Measurements from ENCODE around the gene XRCC5. TPM values are rescaled to one million over a fixed set of nuclear protein-coding genes. Genes with fewer than 3 reads are reported as not detected.

XRCC5 gene
- total and polyA plus RNA-seq, 2 donors (not counting 3 experiments of a cell fraction or from before 2014, with no cell fraction given), result 267 to 319 TPM

DNA sequence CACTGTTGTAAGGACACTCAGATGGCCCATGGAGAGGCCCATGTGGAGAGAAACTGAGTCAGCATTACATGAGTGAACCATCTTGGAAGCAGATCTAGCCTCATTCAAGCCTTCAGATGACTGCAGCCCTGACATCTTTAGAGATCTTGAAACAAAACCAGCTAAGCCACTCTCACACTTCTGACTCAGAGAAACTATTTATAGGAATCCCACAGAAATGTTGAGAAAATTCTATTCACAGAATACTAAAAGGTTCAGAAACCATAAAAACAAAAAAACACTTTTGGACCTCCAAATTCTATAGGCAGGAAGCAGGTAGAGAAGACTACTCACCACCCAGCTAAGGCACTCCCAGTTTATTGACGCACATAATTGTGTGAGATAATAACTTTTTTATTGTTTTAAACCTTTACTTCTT is 18.8 kb upstream of the XRCC5 start:
- FAIRE-seq, result no peak
- dilution Hi-C loops (cut with MboI; ENCODE audit: extremely low pct_ligation_motif_present, low sequenced_read_pairs) (no loop called here), intact Hi-C loops (cut with micrococcal nuclease) (no loop called here)
- CTCF ChIA-PET, result no interaction called here
- no peak for DNase-seq (ENCODE audit: low read depth, low spot score)
- no peak overlapping the region for H3K4me2 ChIP-seq (ENCODE audit: insufficient read depth, low read length)
- no peaks in the 10 kb centered on the region for H3K9me3 ChIP-seq (replicated peaks; ENCODE audit: control insufficient read depth, insufficient read depth, low read length)
- BruUV-seq (replicated peaks), result no TSS peak
- H3K36me3 ChIP-seq (ENCODE audit: control insufficient read depth in 2 of 2, extremely low read depth in 1 of 2, insufficient read depth in 2 of 2, low read length in 2 of 2), result no peaks in the 10 kb centered on the region
- H3K79me2 ChIP-seq (ENCODE audit: control insufficient read depth, insufficient read depth, low read length), result no peaks in the 10 kb centered on the region
- POLR2A ChIA-PET, result no interaction called here
- no peak overlapping the region for H3K27ac ChIP-seq (ENCODE audit: insufficient read depth, low read depth, low read length)
- H2AFZ ChIP-seq (ENCODE audit: low read depth, low read length), result no peak overlapping the region
- H3K27me3 ChIP-seq (ENCODE audit: control insufficient read depth in 2 of 2, insufficient read depth in 2 of 2, low read length in 2 of 2), result peaks cover 13 to 20% of the 10 kb centered on the region in 2 experiments
- TF ChIP-seq EZH2 (IDR thresholded peaks at IDR 0.05; ENCODE audit: borderline replicate concordance, low read depth, low read length, severe bottlenecking) (no peak), FOS (IDR thresholded peaks at IDR 0.05; ENCODE audit: borderline replicate concordance, insufficient read depth, low read length) (no peak), POLR2A (IDR thresholded peaks at IDR 0.05; ENCODE audit: low read depth, low read length) (no peak), POLR2AphosphoS5 (IDR thresholded peaks at IDR 0.05; ENCODE audit: insufficient read depth, low read depth, low read length) (no peak), GATA2 (IDR thresholded peaks at IDR 0.05; ENCODE audit: insufficient read depth, insufficient read length, low read depth, low read length) (no peak), MYC (IDR thresholded peaks at IDR 0.05; ENCODE audit: low read depth, low read length) (no peak)
- TF ChIP-seq, protein P1, sequence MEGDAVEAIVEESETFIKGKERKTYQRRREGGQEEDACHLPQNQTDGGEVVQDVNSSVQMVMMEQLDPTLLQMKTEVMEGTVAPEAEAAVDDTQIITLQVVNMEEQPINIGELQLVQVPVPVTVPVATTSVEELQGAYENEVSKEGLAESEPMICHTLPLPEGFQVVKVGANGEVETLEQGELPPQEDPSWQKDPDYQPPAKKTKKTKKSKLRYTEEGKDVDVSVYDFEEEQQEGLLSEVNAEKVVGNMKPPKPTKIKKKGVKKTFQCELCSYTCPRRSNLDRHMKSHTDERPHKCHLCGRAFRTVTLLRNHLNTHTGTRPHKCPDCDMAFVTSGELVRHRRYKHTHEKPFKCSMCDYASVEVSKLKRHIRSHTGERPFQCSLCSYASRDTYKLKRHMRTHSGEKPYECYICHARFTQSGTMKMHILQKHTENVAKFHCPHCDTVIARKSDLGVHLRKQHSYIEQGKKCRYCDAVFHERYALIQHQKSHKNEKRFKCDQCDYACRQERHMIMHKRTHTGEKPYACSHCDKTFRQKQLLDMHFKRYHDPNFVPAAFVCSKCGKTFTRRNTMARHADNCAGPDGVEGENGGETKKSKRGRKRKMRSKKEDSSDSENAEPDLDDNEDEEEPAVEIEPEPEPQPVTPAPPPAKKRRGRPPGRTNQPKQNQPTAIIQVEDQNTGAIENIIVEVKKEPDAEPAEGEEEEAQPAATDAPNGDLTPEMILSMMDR (IDR thresholded peaks at IDR 0.05; ENCODE audit: extremely low read depth in 1 of 2, insufficient read depth in 1 of 2, low read depth in 1 of 2, low read length in 2 of 2), result no peak
- H3K4me3 ChIP-seq (replicated peaks in 1 of 3; ENCODE audit: insufficient read depth in 1 of 3, low read depth in 1 of 3, low read length in 3 of 3), result no peak overlapping the region
- no peaks in the 10 kb centered on the region for H3K9me1 ChIP-seq (replicated peaks; ENCODE audit: control insufficient read depth, extremely low read depth, insufficient read depth, low read length)
- H3K9ac ChIP-seq (replicated peaks; ENCODE audit: extremely low read depth, insufficient read depth, low read length), result no peak overlapping the region
- H4K20me1 ChIP-seq (replicated peaks; ENCODE audit: control insufficient read depth, extremely low read depth, insufficient read depth, low read length), result no peaks in the 10 kb centered on the region
- no peaks in the 10 kb centered on the region for H3K4me1 ChIP-seq (ENCODE audit: control insufficient read depth, extremely low read depth, insufficient read depth, low read length)

Measured in endothelial cell of umbilical vein (primary cell).